Osteocyte (in vitro differentiated cells): ENCODE data around the gene ACOT7. TPM values are rescaled to one million over a fixed set of nuclear protein-coding genes. Genes with fewer than 3 reads are reported as not detected.

Experiments used
- DNase-seq: peaks from one replicate; pipeline ENCODE4 v3.0.0; 2021; ENCODE audit warnings: mixed read lengths; ENCODE audit not compliant: unreplicated experiment; ENCODE audit errors: extremely low spot score
- H3K27ac Mint-ChIP-seq: one replicate; pipeline ENCODE4 v1.8.0; 2021; ENCODE audit warnings: mild to moderate bottlenecking, mixed read lengths; ENCODE audit not compliant: unreplicated experiment
- H3K27me3 Mint-ChIP-seq: one replicate; pipeline ENCODE4 v1.8.0; 2021; ENCODE audit warnings: mixed read lengths; ENCODE audit not compliant: unreplicated experiment
- H3K36me3 Mint-ChIP-seq: one replicate; pipeline ENCODE4 v1.8.0; 2021; ENCODE audit warnings: mixed read lengths; ENCODE audit not compliant: unreplicated experiment
- H3K4me1 Mint-ChIP-seq: one replicate; pipeline ENCODE4 v1.8.0; 2021; ENCODE audit warnings: mixed read lengths; ENCODE audit not compliant: unreplicated experiment
- H3K4me3 Mint-ChIP-seq: one replicate; pipeline ENCODE4 v1.8.0; 2021; ENCODE audit warnings: mild to moderate bottlenecking, moderate library complexity, mixed read lengths; ENCODE audit not compliant: unreplicated experiment
- H3K9me3 Mint-ChIP-seq: one replicate; pipeline ENCODE4 v1.8.0; 2021; ENCODE audit warnings: mixed read lengths; ENCODE audit not compliant: unreplicated experiment
- CTCF ChIP-seq: fragments of 200-600 bp; sonication (generic); IDR thresholded peaks from 2 replicates; pipeline ENCODE4 v1.5.0; 2021; ENCODE audit warnings: antibody characterized with exemption, mild to moderate bottlenecking, moderate library complexity
- total RNA-seq: library from RNA; stranded (reverse); gene quantifications from 2 replicates; pipeline ENCODE4 v1.2.1, GENCODE V29; 2021

ACOT7 gene
- total RNA-seq, 1 donor from 2014 or later, result 21.8 TPM

GRCh38 chr1:6427441-6428390, 34.1 kb upstream of the ACOT7 start:
- Mint-ChIP-seq H3K27me3 (peaks cover 33% of the 10 kb centered on the region), H3K9me3 (no peaks in the 10 kb centered on the region), H3K36me3 (no peaks in the 10 kb centered on the region), H3K27ac (no peak overlapping the region), H3K4me3 (no peak overlapping the region), H3K4me1 (peaks cover 12% of the 10 kb centered on the region)
- DNase-seq, result no peak
- TF ChIP-seq CTCF, result no peak

GRCh38 chr1:6426972-6427350, 33.4 kb upstream of the ACOT7 start:
- Mint-ChIP-seq H3K4me3 (no peak overlapping the region), H3K9me3 (no peaks in the 10 kb centered on the region), H3K36me3 (no peaks in the 10 kb centered on the region), H3K4me1 (peaks cover 12% of the 10 kb centered on the region), H3K27ac (no peak overlapping the region), H3K27me3 (peaks cover 35% of the 10 kb centered on the region)
- no peak for TF ChIP-seq CTCF
- DNase-seq, result no peak

GRCh38 chr1:6426277-6426971, 32.9 kb upstream of the ACOT7 start:
- peaks cover 12% of the 10 kb centered on the region for H3K4me1 Mint-ChIP-seq

GRCh38 chr1:6425658-6426057, 32.1 kb upstream of the ACOT7 start:
- H3K4me3 Mint-ChIP-seq, result no peak overlapping the region

More at GRCh38 chr1:6426277-6426971, 32.9 kb upstream of the ACOT7 start:
- Mint-ChIP-seq H3K36me3 (no peaks in the 10 kb centered on the region), H3K27ac (no peak overlapping the region), H3K27me3 (peaks cover 41% of the 10 kb centered on the region), H3K4me3 (no peak overlapping the region), H3K9me3 (no peaks in the 10 kb centered on the region)
- no peak for DNase-seq
- no peak for TF ChIP-seq CTCF

More at GRCh38 chr1:6425658-6426057, 32.1 kb upstream of the ACOT7 start:
- DNase-seq, result no peak
- H3K4me1 Mint-ChIP-seq, result peaks cover 14% of the 10 kb centered on the region
- no peak for TF ChIP-seq CTCF
- no peak overlapping the region for H3K27ac Mint-ChIP-seq
- H3K36me3 Mint-ChIP-seq, result no peaks in the 10 kb centered on the region
- H3K9me3 Mint-ChIP-seq, result no peaks in the 10 kb centered on the region
- peaks cover 47% of the 10 kb centered on the region for H3K27me3 Mint-ChIP-seq
